Right lobe of liver (tissue), 4 donors: ENCODE data around the gene BTLA.

Source experiments
- CTCF ChIP-seq, 4 donors: fragments of 200-600 bp in 3 of 4; fragments of 450-650 bp in 1 of 4; IDR thresholded peaks; one replicate each; pipeline versions ENCODE4 v1.5.1 to v1.8.0; 2016 to 2022; ENCODE audit warnings: antibody characterized with exemption in 4 of 4, mild to moderate bottlenecking in 2 of 4
- POLR2A ChIP-seq: fragments of 450-650 bp; IDR thresholded peaks from one replicate; pipeline ENCODE4 v1.6.1; 2017; ENCODE audit warnings: antibody characterized with exemption, mild to moderate bottlenecking
- donor health status: DM: no; HTN: no; CAD: no.
- donor health status: DM: no; HTN: no; CAD: no.
- donor health status: DM: no; HTN: yes; CAD: no.

- no peak for TF ChIP-seq CTCF (IDR thresholded peaks at IDR 0.05)
- TF ChIP-seq POLR2A = no peak
Observed at GRCh38 chr3:112482675-112483074, 16.6 kb downstream of the BTLA start.
